Keratinocyte (primary cell): ENCODE data around the gene REL. TPM values are rescaled to one million over a fixed set of nuclear protein-coding genes. Genes with fewer than 3 reads are reported as not detected.

ENCODE experiments used
- DNase-seq: peaks from one replicate; pipeline ENCODE4 v3.0.0-alpha.2; 2011; ENCODE audit warnings: low read depth, missing footprints, low spot score
- FAIRE-seq: peaks from 2 replicates; lab custom pipeline; 2011; peaks lifted over from hg19 to GRCh38; lab: Jason Lieb, UNC
- H2AFZ ChIP-seq: 2 replicates; pipeline ENCODE4 v1.6.0; 2012; ENCODE audit warnings: low read length, control low read depth, inconsistent platforms; ENCODE audit not compliant: control insufficient read depth
- H3K27ac ChIP-seq: 2 replicates; pipeline ENCODE4 v1.5.1; 2011; ENCODE audit warnings: low read length; ENCODE audit not compliant: control insufficient read depth, insufficient read depth
- H3K27me3 ChIP-seq: 3 replicates; pipeline ENCODE4 v1.6.0; 2011; ENCODE audit warnings: low read length; ENCODE audit not compliant: control insufficient read depth, insufficient read depth; ENCODE audit errors: extremely low read depth
- H3K36me3 ChIP-seq, 2 experiments: 2 replicates in 1 of 2; 3 replicates in 1 of 2; pipeline ENCODE4 v1.5.1; 2011; ENCODE audit warnings: low read length in 2 of 2, mild to moderate bottlenecking in 1 of 2; ENCODE audit not compliant: control insufficient read depth in 2 of 2, insufficient read depth in 2 of 2; ENCODE audit errors: extremely low read depth in 1 of 2
- H3K4me1 ChIP-seq: 3 replicates; pipeline ENCODE4 v1.5.1; 2011; ENCODE audit warnings: low read length; ENCODE audit not compliant: control insufficient read depth, insufficient read depth; ENCODE audit errors: extremely low read depth
- H3K4me2 ChIP-seq: 3 replicates; pipeline ENCODE4 v1.6.0; 2011; ENCODE audit warnings: low read depth, low read length; ENCODE audit not compliant: control insufficient read depth, insufficient read depth; ENCODE audit errors: extremely low read depth
- H3K4me3 ChIP-seq, 3 experiments: fragments of 200-600 bp in 1 of 3; sonication (generic) in 1 of 3; 2 replicates in 2 of 3; 3 replicates in 1 of 3; pipeline ENCODE4 v1.5.1; 2011 to 2016; ENCODE audit warnings: low read length in 3 of 3, mild to moderate bottlenecking in 3 of 3, control low read depth in 2 of 3, inconsistent platforms in 1 of 3, low read depth in 1 of 3, mixed read lengths in 1 of 3, mixed run types in 1 of 3, moderate library complexity in 1 of 3; ENCODE audit not compliant: control insufficient read depth in 2 of 3, insufficient read depth in 2 of 3; ENCODE audit errors: extremely low read depth in 1 of 3
- H3K79me2 ChIP-seq: 2 replicates; pipeline ENCODE4 v1.6.0; 2012; ENCODE audit warnings: low read length; ENCODE audit not compliant: control insufficient read depth, insufficient read depth
- H3K9ac ChIP-seq: 3 replicates; pipeline ENCODE4 v1.6.0; 2011; ENCODE audit warnings: low read length; ENCODE audit not compliant: control insufficient read depth, insufficient read depth; ENCODE audit errors: extremely low read depth
- H3K9me1 ChIP-seq: 3 replicates; pipeline ENCODE4 v1.6.0; 2011; ENCODE audit warnings: low read length; ENCODE audit not compliant: control insufficient read depth, insufficient read depth; ENCODE audit errors: extremely low read depth
- H3K9me3 ChIP-seq: 2 replicates; pipeline ENCODE4 v1.5.1; 2012; ENCODE audit warnings: low read depth, low read length; ENCODE audit not compliant: control insufficient read depth
- H4K20me1 ChIP-seq: 3 replicates; pipeline ENCODE4 v1.6.0; 2011; ENCODE audit warnings: low read length; ENCODE audit not compliant: control insufficient read depth, insufficient read depth; ENCODE audit errors: extremely low read depth
- EZH2 ChIP-seq: IDR thresholded peaks from one replicate; pipeline ENCODE4 v1.6.1; 2012; ENCODE audit warnings: inconsistent platforms, mild to moderate bottlenecking, low read length, moderate library complexity
- dilution Hi-C: fragments of 300-500 bp; cut with MboI; formaldehyde crosslinking; loops from one replicate; pipeline ENCODE4 v1.7.0; 2020; ENCODE audit warnings: low sequenced_read_pairs; ENCODE audit not compliant: extremely low pct_ligation_motif_present
- polyA plus RNA-seq, 5 experiments: library from polyadenylated mRNA; depleted of rRNA in 3 of 5; stranded (reverse) in 3 of 5; stranded (forward) in 1 of 5; unstranded in 1 of 5; fragments of >200 nt; gene quantifications; 1 replicate in 1 of 5; 2 replicates in 3 of 5; 3 replicates in 1 of 5; pipeline versions ENCODE4 v1.2.1 to v1.2.3, GENCODE V29; 2011 to 2012; ENCODE audit warnings: missing spikeins in 2 of 5, low read depth in 1 of 5, low replicate concordance in 1 of 5
- TF ChIP-seq, protein P1 (sequence below), 3 experiments: IDR thresholded peaks in 1 of 3; conservative IDR thresholded peaks in 1 of 3; optimal IDR thresholded peaks in 1 of 3; 2 replicates in 2 of 3; 3 replicates in 1 of 3; pipeline versions ENCODE3 to v1.5.1; 2011; ENCODE audit warnings: low read length in 3 of 3, mild to moderate bottlenecking in 3 of 3, moderate library complexity in 2 of 3, control low read depth in 1 of 3, inconsistent platforms in 1 of 3; ENCODE audit not compliant: insufficient read depth in 2 of 3; ENCODE audit errors: extremely low read depth in 1 of 3

The REL gene
- polyA plus RNA-seq, 1 donor (not counting 4 experiments of a cell fraction or from before 2014, with no cell fraction given), result 9.0 TPM

DNA sequence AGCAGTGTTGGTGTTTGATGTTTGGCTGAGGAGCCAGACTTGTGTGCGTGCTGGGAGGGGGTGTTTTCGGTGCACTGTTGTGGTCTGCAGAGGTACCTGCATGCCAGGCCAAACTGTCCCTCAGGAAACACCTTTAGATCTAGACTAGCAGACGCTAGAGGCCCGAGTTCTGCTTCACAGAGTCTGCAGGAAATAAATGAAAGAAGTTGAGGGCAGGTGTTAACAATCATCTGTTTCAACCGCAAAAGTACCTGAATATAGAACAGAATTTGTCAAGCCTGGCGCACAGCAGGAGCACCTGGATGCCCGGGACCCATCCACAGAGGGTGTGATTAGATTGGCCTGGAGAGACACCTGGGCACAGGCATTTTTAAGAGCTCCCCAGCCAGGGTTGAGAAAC is 40.5 kb upstream of the REL start:
- no peaks in the 10 kb centered on the region for H3K9me1 ChIP-seq
- H3K4me2 ChIP-seq, result no peak overlapping the region
- FAIRE-seq, result no peak
- TF ChIP-seq, protein P1, sequence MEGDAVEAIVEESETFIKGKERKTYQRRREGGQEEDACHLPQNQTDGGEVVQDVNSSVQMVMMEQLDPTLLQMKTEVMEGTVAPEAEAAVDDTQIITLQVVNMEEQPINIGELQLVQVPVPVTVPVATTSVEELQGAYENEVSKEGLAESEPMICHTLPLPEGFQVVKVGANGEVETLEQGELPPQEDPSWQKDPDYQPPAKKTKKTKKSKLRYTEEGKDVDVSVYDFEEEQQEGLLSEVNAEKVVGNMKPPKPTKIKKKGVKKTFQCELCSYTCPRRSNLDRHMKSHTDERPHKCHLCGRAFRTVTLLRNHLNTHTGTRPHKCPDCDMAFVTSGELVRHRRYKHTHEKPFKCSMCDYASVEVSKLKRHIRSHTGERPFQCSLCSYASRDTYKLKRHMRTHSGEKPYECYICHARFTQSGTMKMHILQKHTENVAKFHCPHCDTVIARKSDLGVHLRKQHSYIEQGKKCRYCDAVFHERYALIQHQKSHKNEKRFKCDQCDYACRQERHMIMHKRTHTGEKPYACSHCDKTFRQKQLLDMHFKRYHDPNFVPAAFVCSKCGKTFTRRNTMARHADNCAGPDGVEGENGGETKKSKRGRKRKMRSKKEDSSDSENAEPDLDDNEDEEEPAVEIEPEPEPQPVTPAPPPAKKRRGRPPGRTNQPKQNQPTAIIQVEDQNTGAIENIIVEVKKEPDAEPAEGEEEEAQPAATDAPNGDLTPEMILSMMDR (optimal IDR thresholded peaks at IDR 0.05 in 1 of 3, IDR thresholded peaks at IDR 0.05 in 1 of 3, conservative IDR thresholded peaks at IDR 0.05 in 1 of 3; ENCODE audit: extremely low read depth in 1 of 3, insufficient read depth in 2 of 3, low read length in 3 of 3), result no peak
- TF ChIP-seq EZH2, result no peak
- no peaks in the 10 kb centered on the region for H3K79me2 ChIP-seq
- H2AFZ ChIP-seq, result no peak overlapping the region
- no peaks in the 10 kb centered on the region for H3K9me3 ChIP-seq
- H3K27me3 ChIP-seq, result no peaks in the 10 kb centered on the region
- H3K4me1 ChIP-seq, result no peaks in the 10 kb centered on the region
- no peak for DNase-seq
- no peak overlapping the region for H3K27ac ChIP-seq
- H3K36me3 ChIP-seq, result no peaks in the 10 kb centered on the region
- no peak overlapping the region for H3K4me3 ChIP-seq
- H4K20me1 ChIP-seq, result no peaks in the 10 kb centered on the region
- dilution Hi-C loops, result no loop called here
- H3K9ac ChIP-seq, result no peak overlapping the region

DNA sequence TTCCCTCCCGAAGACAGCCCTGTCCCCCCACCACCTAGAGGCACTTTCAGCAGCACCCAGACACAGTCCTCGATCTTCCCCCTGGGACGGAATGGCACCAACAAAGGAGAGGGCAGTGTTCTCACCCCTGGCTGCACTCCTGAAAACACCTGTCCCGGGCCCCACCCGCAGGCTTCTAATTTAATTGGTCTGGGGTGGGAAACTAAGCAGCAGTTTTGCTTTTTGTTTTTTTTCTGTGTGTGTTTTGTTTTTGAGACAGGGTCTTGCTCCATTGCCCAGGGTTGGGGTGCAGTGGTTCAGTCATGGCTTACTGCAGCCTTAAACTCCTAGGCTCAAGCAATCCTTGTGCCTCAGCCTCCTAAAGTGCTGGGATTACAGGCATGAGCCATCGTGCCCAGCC is 38.4 kb upstream of the REL start:
- DNase-seq (no peak), FAIRE-seq (no peak)
- Histone ChIP-seq H3K27me3 (no peaks in the 10 kb centered on the region), H3K4me3 (no peak overlapping the region), H3K4me1 (no peaks in the 10 kb centered on the region), H4K20me1 (no peaks in the 10 kb centered on the region), H3K9me3 (no peaks in the 10 kb centered on the region), H3K27ac (no peak overlapping the region), H2AFZ (no peak overlapping the region), H3K4me2 (no peak overlapping the region), H3K9ac (no peak overlapping the region), H3K9me1 (no peaks in the 10 kb centered on the region), H3K36me3 (no peaks in the 10 kb centered on the region), H3K79me2 (no peaks in the 10 kb centered on the region)
- dilution Hi-C loops, result no loop called here
- TF ChIP-seq, protein P1 (optimal IDR thresholded peaks at IDR 0.05 in 1 of 3, IDR thresholded peaks at IDR 0.05 in 1 of 3, conservative IDR thresholded peaks at IDR 0.05 in 1 of 3; ENCODE audit: extremely low read depth in 1 of 3, insufficient read depth in 2 of 3, low read length in 3 of 3), result no peak
- no peak for TF ChIP-seq EZH2
